NOMO-1 (cell line): ENCODE measurements around the gene PEA15.

Experiments
- DNase-seq, 2 experiments: peaks; one replicate each; lab custom pipeline; 2025; ENCODE audit not compliant: unreplicated experiment in 2 of 2; lab: John Stamatoyannopoulos, UW

The PEA15 gene

DNA sequence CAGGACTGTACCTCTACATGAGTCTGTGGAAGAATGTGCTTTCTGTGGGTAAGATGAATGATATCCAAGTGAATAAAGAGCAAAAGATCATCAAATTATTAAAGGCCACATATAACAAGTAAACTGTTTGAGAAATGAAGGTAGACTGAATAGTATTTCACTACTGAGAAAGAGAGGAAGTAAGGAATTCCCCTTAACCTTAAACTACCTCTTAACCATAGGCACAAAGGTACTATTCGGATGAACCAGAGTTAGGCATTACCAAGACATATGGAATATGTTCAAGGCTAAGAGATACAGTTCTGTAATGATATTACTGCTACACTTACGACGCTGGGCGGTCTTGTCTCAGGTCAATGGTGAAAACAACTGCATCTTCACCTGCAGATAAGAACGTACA lies 31.6 kb downstream of the PEA15 start:
- DNase-seq = no peak

DNA sequence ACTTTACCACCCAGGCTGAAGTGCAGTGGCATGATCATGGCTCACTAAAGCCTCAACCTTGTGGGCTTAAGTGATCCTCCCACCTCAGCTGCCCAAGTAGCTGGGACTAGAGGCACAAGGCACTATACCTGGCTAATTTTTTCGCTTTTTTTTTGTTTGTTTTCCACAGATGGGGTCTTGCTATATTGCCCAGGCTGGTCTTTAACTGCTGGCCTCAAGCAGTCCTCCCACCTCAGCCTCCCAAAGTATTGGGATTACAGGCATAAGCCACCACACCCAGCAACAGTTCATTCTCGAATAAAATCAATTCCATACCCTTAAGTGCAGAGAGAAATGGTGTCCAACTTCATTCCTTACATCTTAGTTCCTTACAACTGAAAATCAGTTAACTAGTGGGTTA lies 32.4 kb downstream of the PEA15 start:
- no peak for DNase-seq

DNA sequence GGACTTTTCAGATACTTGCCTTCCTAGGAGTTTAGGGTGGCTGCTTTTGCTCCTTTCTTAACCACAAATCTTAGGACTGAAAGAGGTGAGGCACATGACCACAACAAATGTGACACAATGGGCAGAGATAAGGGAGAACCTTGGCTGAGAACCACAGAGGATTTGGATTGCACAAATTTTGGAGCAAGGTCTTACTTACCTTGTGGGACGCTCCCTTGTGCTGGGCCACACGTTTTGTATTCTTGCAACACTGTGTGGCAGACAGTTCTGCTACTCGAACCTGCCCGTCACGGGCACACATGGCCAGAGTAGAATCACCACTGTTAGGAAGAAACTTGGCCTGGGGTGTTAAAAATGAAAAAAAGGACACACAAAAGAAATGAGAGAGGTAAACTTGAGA lies 33.2 kb downstream of the PEA15 start:
- no peak for DNase-seq

DNA sequence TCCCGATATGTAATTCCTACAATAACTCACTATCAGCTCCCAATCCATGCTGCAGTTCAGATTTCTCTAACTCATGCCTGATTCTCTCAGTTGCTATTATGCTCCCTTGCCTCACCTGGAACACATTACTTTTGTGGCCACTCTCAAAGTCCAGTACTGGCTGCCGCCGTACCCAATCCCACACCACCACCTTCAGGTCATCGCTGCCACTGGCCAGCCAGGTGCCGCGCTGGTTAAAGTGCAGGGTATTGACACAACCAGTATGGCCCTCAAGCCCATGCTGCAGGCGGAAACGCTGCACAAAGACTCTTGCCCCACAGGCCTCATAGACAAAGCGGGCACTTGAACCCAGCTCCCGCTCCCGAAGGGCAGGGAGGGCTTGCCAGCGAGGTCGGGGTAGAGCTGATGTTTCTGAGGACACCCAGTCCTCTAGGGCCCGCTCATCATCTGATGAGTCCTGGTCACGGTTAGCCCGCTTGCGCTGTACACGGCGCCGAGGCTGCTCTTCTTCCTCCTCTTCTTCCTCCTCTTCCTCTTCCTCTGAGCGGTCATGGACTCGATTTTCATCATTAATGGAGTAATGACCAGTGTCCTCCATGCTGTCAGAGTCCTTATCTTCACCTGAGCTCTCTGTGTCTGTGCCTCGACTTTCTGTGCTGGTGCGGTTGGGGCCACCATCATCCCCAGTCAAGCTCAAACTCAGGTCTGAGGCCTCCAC lies 34.6 kb downstream of the PEA15 start:
- no peak for DNase-seq

- no peak for DNase-seq
Observed at GRCh38 chr1:160243767-160244166, 38.6 kb downstream of the PEA15 start.

GRCh38 chr1:160244209-160244608 lies 39.0 kb downstream of the PEA15 start:
- DNase-seq = no peak

DNA sequence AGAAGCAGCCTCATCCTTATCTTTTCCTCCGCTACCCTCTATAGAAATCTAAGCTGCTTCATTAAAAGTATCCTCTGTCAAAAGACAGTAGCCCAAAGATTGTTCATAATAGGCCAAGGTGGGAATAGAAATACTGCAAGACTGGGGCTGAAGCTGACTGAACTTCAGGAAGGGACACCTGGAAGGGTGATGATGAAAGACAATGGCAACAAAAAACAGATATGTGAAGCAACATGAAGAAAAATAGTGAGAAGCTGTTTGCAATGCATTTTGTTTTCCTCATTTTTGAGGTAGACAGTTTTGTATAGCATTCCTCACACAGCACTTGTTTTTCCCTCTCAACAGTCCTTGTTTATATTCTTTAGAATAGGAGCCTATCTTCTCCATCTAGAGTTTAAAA lies 40.2 kb downstream of the PEA15 start:
- DNase-seq = no peak

DNA sequence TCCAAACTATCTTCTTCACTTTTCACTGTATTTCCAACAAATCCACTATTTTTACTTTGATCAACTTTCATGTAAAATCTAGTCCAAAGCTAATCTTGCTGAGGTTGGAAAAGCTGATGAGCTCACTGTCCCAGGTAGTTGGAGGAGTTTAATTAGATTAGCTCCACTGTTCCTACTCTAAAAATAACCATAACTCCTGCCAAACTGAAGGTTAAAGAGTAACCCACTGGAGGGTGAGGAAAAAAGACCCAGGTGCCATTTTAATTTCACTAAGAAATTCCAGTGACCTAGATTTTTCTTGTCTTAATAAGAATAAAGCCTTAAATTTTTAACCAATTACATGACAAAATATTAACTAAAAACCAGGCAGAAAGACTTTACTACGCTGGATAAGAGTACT lies 41.9 kb downstream of the PEA15 start:
- no peak for DNase-seq

DNA sequence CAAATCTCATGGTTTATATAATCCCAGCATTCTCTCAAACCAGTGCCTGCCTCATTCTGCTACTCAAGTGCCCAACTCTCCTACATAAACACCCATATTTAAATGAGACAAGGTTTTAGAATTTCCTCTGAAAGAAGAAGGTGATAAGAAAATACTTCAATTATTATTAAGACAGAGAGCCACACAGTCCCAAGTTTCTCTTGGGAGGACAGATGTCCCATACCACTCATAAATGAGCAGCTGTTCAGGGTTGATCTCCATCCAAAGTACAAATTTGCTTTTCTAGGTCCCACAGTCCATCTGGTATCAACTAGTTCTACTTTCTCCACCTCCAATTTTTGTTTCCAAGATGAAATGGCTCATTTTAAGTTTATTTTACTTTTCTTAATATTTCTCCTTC lies 45.8 kb downstream of the PEA15 start:
- no peak for DNase-seq

DNA sequence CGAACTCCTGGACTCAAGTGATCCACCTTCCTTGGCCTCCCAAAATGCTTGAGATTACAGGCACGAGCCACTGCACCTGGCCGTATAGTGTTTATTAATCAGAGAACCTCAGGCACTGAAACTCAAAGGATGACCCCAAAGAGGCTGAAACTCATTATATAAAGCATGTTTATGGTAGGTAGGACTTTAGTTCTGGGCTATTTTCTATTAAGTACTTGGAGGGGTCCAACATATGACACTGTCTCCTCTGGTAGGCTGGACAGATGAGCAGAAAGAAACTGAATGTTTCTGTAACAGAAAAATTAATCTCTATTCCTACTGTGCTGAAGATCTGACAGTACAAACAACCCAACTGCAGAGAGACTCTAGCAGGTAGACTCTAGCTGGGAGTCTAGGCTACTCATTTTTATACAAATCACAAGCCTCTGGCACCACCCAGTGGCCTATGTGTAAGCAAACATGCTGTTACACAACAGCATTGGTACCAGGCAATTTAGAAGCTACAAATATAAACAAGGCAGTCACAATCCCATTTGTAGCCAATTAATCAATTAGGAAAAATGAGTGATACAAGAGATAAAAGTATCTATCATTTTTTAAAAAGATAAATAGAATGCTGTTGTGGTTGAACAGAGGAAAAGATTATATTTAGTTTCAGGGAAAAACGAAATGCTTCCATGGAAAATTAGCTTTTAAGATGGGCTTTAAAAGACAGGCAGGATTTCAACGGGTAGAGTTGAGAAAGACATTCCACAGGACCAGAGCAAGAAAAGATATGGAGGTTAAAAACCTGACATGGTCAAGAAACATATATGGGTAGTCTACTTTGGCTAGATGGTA lies 46.7 kb downstream of the PEA15 start:
- DNase-seq = peak in 1 of 2 experiments; percentile 52

DNA sequence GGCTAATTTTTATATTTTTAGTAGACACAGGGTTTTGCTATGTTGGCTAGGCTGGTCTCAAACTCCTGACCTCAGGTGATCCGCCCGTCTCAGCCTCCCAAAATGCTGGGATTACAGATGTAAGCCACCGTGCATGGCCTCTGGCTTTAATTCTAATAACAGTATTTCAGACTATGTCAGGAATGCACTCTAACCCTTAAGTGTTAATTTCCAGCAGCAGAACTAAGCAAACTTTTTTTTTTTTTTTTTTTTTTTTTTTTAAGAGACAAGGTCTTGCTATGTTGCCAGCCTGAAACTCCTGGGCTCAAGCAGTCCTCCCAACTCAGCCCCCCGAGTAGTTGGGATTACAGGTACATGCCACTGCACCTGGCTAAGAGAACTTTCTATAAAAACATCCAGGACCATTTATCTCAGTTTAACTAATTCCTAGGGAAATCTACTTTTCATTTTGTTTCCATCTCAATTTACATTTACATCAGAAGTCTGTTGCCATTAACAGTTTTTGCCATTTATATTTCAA lies 50.7 kb downstream of the PEA15 start:
- no peak for DNase-seq

- DNase-seq = no peak
Observed at GRCh38 chr1:160256396-160257046, 51.3 kb downstream of the PEA15 start.

- DNase-seq = no peak
Observed at GRCh38 chr1:160257411-160258015, 52.3 kb downstream of the PEA15 start.

GRCh38 chr1:160258177-160258798 lies 53.1 kb downstream of the PEA15 start:
- DNase-seq = no peak

DNA sequence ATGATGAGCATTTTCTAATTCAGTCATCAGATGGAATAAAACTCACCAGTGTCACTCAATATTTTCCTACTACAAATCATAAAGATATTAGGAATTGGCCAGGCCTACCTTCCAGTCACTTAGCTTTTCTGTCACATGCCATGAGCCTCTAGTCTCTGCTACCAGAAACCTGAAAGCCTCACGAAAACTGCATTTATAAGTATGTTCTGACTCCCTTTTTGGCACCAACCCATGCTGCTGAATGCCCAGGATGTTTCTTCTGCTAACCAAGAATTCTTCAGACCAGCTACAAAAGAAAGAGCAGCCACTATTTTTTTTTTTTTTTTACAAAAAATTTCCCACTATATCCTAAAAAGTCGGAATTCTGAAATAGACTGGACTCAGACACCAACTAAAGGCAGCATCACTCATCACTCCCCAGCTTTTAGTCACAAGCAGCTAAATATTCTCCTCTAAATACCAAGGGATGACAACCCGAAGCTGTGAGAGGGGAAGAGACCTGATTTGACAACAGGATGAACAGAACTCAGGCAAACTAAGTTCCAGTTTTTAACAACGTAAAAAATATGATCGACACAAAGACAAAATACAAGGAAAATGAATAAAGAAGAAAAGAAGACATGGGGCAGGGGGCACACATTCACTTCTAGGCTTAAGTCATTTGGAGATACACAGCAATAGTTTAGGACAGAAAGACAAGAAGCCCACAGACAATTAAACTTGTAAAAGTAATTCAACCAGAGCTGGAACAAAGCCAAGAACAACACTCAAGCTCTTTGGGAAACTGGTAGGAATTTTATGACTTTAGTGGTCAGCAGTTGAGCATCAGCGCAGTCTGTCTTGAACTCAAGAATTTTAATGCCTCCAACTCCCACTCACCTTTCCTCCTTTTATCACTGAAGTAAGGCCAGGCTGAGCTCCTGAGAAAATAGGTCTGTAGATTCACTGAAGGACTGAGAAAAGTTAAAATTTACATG lies 55.5 kb downstream of the PEA15 start:
- peak in 1 of 2 experiments; percentile 12 for DNase-seq

GRCh38 chr1:160261556-160261892 lies 56.3 kb downstream of the PEA15 start:
- DNase-seq = peak in 1 of 2 experiments; percentile 45

DNA sequence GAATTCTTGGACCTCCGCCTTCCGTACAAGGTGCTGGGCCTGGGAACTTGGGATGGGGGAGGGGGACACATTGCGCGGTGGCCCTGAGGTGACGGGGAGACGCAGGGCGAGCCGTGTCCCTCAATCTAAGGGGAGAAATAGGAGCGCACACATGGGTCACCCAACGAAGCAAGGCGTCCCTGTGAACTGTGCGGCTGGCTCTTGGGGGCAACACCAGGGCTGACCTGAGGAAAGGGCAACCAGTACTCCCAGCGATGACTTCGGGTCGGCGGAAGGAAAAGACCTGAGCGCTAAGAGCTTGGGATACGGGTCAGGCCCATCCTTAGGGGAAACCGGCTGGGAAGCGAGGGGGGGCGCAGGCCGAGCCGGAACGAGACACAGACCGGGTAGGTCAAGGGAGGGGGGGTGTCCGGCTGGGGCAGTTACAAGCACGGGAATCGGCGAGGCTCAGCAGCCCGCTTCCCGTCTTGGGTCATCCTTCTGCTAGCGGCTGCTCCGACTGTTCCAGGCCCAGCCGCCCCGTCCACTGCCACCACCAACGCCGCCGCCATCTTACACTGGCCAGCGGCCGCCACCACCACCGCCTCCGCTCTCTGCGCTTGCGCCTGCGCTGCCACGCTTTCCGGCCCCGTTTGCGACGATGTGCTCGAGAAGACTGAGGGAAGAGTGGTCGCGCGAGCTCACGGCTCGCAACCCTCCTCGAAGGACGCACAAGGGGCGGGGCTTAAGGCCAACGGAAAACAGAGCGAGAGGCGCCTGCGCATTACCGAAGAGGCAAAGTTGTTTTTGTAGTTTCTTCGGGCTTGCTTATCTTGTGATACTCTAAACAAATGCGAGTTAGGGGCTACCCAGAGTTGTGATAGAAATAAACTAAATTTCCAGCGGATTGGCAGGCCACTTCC lies 57.0 kb downstream of the PEA15 start, which contains the start of gene DCAF8:
Gene DCAF8 (minus strand): TSS at position 657 of the 902 bp plus-strand sequence. CDS start 18,541 bp downstream, outside the sequence.
- peak; percentile 97 to 99 for DNase-seq

- DNase-seq = no peak
Observed at GRCh38 chr1:160264795-160265307, 59.7 kb downstream of the PEA15 start.
